NCI-H2107 treated with DMSO at 0.1 percent for 48 hours (cell line): ENCODE measurements around the gene MVP.

ENCODE experiments used
- DNase-seq: peaks from one replicate; lab custom pipeline; 2025; ENCODE audit not compliant: unreplicated experiment; lab: John Stamatoyannopoulos, UW

MVP gene

GRCh38 chr16:29841631-29842030, 21.4 kb downstream of the MVP start:
- no peak for DNase-seq

- no peak for DNase-seq
Observed at GRCh38 chr16:29842732-29843346, 22.6 kb downstream of the MVP start.

- DNase-seq, result no peak
Observed at GRCh38 chr16:29843931-29844330, 23.7 kb downstream of the MVP start.

- DNase-seq, result peak; percentile 8
Observed at GRCh38 chr16:29844575-29845331, 24.5 kb downstream of the MVP start.

- no peak for DNase-seq
Observed at GRCh38 chr16:29845656-29846055, 25.4 kb downstream of the MVP start.

- DNase-seq, result peak; percentile 32
Observed at GRCh38 chr16:29848420-29849297, 28.4 kb downstream of the MVP start.

- DNase-seq, result no peak
Observed at GRCh38 chr16:29849505-29849904, 29.2 kb downstream of the MVP start.

GRCh38 chr16:29850998-29851397, 30.7 kb downstream of the MVP start:
- no peak for DNase-seq

GRCh38 chr16:29852654-29853053, 32.4 kb downstream of the MVP start:
- no peak for DNase-seq

GRCh38 chr16:29854520-29855100, 34.3 kb downstream of the MVP start:
- DNase-seq, result no peak

- DNase-seq, result no peak
Observed at GRCh38 chr16:29857133-29857760, 37.0 kb downstream of the MVP start.

- no peak for DNase-seq
Observed at GRCh38 chr16:29858149-29858849, 38.0 kb downstream of the MVP start.

GRCh38 chr16:29858974-29859373, 38.7 kb downstream of the MVP start:
- no peak for DNase-seq

GRCh38 chr16:29860218-29860617, 40.0 kb downstream of the MVP start:
- no peak for DNase-seq

GRCh38 chr16:29862383-29862883, 42.2 kb downstream of the MVP start:
- DNase-seq, result no peak

- peak; percentile 86 for DNase-seq
Observed at GRCh38 chr16:29862884-29863668, 42.8 kb downstream of the MVP start, which contains the start of gene CDIPT. Gene CDIPT (minus strand): TSS chr16:29863226. CDS start chr16:29862857, 369 bp downstream.

GRCh38 chr16:29863669-29863984, 43.4 kb downstream of the MVP start:
- DNase-seq, result no peak

GRCh38 chr16:29864205-29864604, 43.9 kb downstream of the MVP start:
- DNase-seq, result no peak

- DNase-seq, result no peak
Observed at GRCh38 chr16:29868396-29869009, 48.2 kb downstream of the MVP start.
